Spleen (tissue), 11 donors: ENCODE data around the gene NMNAT3. TPM values are rescaled to one million over a fixed set of nuclear protein-coding genes. Genes with fewer than 3 reads are reported as not detected.

Source experiments
- DNase-seq: peaks from one replicate; pipeline ENCODE4 v3.0.0-alpha.2; 2020
- H3K27ac ChIP-seq, 8 donors: fragments of 200-600 bp; sonication (generic) in 7 of 8; 1 replicate in 4 of 8; 2 replicates in 4 of 8; pipeline versions ENCODE4 v1.5.0 to v1.8.0; 2016 to 2021; ENCODE audit warnings: inconsistent platforms in 4 of 8, mild to moderate bottlenecking in 4 of 8, moderate library complexity in 1 of 8
- H3K27me3 ChIP-seq, 7 donors: fragments of 200-600 bp; sonication (generic) in 6 of 7; replicated peaks in 1 of 7; 1 replicate in 4 of 7; 2 replicates in 3 of 7; pipeline versions ENCODE4 v1.5.0 to v1.8.0; 2016 to 2021; ENCODE audit warnings: inconsistent platforms in 3 of 7, mild to moderate bottlenecking in 1 of 7
- H3K36me3 ChIP-seq, 6 donors: fragments of 200-600 bp; sonication (generic) in 5 of 6; 1 replicate in 4 of 6; 2 replicates in 2 of 6; pipeline versions ENCODE4 v1.5.0 to v1.8.0; 2016 to 2021; ENCODE audit warnings: inconsistent platforms in 2 of 6
- H3K4me1 ChIP-seq, 6 donors: fragments of 200-600 bp; sonication (generic) in 5 of 6; 1 replicate in 3 of 6; 2 replicates in 3 of 6; pipeline versions ENCODE4 v1.5.0 to v1.8.0; 2016 to 2021; ENCODE audit warnings: inconsistent platforms in 3 of 6
- H3K4me3 ChIP-seq, 8 donors: fragments of 200-600 bp; sonication (generic) in 7 of 8; 1 replicate in 4 of 8; 2 replicates in 4 of 8; pipeline versions ENCODE4 v1.5.0 to v1.8.0; 2016 to 2021; ENCODE audit warnings: inconsistent platforms in 4 of 8, mild to moderate bottlenecking in 4 of 8, moderate library complexity in 2 of 8
- H3K9me3 ChIP-seq, 8 donors: fragments of 200-600 bp; sonication (generic) in 7 of 8; 1 replicate in 4 of 8; 2 replicates in 4 of 8; pipeline versions ENCODE4 v1.5.0 to v1.8.0; 2016 to 2021; ENCODE audit warnings: inconsistent platforms in 4 of 8
- POLR2A ChIP-seq, 3 donors: fragments of 450-650 bp; IDR thresholded peaks; one replicate each; pipeline ENCODE4 v1.5.1; 2017; ENCODE audit warnings: antibody characterized with exemption in 3 of 3, mild to moderate bottlenecking in 1 of 3
- POLR2AphosphoS5 ChIP-seq, 3 donors: sonication (generic); formaldehyde crosslinking; IDR thresholded peaks; one replicate each; pipeline ENCODE4 v1.5.1; 2017; ENCODE audit warnings: antibody characterized with exemption in 3 of 3
- WGBS, 5 donors: extraction: QIAGEN DNeasy Blood & Tissue Kit in 3 of 5; methylation state at CpG; one replicate each; pipeline versions ENCODE4 v1.1.5 to v1.1.7; 2013 to 2018; 5-methylcytosine and 5-hydroxymethylcytosine counted together
- intact Hi-C: fragments of 100-400 bp; cut with DNase I; formaldehyde crosslinking; loops from one replicate; pipeline ENCODE4 v1.15.0; 2023; ENCODE audit warnings: low total_unique reads
- polyA plus RNA-seq, 3 donors: library from polyadenylated mRNA; stranded (reverse); fragments of 200-250 nt; gene quantifications; one replicate each; pipeline ENCODE4 v1.2.1, GENCODE V29; 2013
- total RNA-seq, 7 donors: library from RNA; depleted of rRNA in 3 of 7; stranded (reverse); fragments of >200 nt in 3 of 7; fragmentation: NEBNext Ultra II Directional in 4 of 7; extraction: Animal tissue kit (Norgen Biotek cat#: 25700) in 4 of 7; gene quantifications; one replicate each; pipeline versions ENCODE4 v1.1.0 to v1.2.1, GENCODE V29; 2016 to 2021
- TF ChIP-seq, protein P1 (sequence below), 11 experiments: fragments of 200-600 bp in 7 of 11; fragments of 450-650 bp in 4 of 11; sonication (generic) in 4 of 11; IDR thresholded peaks in 8 of 11; conservative IDR thresholded peaks in 3 of 11; 1 replicate in 7 of 11; 2 replicates in 4 of 11; pipeline versions ENCODE4 v1.4.0 to v1.8.0; 2016 to 2021; ENCODE audit warnings: antibody characterized with exemption in 11 of 11, inconsistent platforms in 4 of 11, mild to moderate bottlenecking in 1 of 11
- donor health status: healthy with polysubstance abuse.
- donor health status: DM: no; HTN: no; CAD: no; lungs with moderate emphysema.
- donor health status: DM: no; HTN: no; CAD: no.
- donor health status: Bipolar disorder and iron deficiency.
- donor health status: healthy.
- donor health status: DM: no; HTN: no; CAD: no.
- donor health status: DM: yes; HTN: yes; CAD: no.

Gene NMNAT3
- total and polyA plus RNA-seq, 10 donors = 2.6 to 12.5 (median 7.0) TPM

DNA sequence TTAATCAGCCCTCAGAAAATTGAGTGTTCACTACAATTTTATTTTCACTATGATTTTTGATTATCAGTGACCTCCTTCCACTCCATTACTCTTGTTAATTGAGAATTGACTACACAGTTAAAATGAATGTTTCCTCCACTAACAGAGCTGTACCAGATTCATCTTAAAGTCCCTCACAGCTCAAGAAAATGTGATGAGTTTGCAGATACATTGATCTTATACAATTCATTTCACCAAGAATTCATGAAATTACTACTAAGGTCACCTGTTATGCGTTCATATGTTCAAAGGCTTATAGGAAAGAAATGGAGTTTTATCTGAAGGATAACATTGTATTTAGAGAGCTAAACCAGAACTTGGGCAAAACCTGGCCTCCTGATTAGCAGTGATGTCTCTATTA is 17.5 kb downstream of the NMNAT3 start:
- Histone ChIP-seq H3K4me1 (no peaks in the 10 kb centered on the region), H3K27ac (no peak overlapping the region), H3K27me3 (no peaks in the 10 kb centered on the region), H3K36me3 (no peaks in the 10 kb centered on the region), H3K4me3 (no peak overlapping the region), H3K9me3 (no peaks in the 10 kb centered on the region)
- DNase-seq = no peak
- 0 to 96% (median 55%) methylated on average over 1 of the region's 1 CpG for WGBS, 5 donors
- TF ChIP-seq, protein P1, sequence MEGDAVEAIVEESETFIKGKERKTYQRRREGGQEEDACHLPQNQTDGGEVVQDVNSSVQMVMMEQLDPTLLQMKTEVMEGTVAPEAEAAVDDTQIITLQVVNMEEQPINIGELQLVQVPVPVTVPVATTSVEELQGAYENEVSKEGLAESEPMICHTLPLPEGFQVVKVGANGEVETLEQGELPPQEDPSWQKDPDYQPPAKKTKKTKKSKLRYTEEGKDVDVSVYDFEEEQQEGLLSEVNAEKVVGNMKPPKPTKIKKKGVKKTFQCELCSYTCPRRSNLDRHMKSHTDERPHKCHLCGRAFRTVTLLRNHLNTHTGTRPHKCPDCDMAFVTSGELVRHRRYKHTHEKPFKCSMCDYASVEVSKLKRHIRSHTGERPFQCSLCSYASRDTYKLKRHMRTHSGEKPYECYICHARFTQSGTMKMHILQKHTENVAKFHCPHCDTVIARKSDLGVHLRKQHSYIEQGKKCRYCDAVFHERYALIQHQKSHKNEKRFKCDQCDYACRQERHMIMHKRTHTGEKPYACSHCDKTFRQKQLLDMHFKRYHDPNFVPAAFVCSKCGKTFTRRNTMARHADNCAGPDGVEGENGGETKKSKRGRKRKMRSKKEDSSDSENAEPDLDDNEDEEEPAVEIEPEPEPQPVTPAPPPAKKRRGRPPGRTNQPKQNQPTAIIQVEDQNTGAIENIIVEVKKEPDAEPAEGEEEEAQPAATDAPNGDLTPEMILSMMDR (IDR thresholded peaks at IDR 0.05 in 8 of 11, conservative IDR thresholded peaks at IDR 0.05 in 3 of 11) = no peak
- TF ChIP-seq POLR2A (IDR thresholded peaks at IDR 0.05) (no peak), POLR2AphosphoS5 (IDR thresholded peaks at IDR 0.05) (no peak)
- intact Hi-C loops = no loop called here

DNA sequence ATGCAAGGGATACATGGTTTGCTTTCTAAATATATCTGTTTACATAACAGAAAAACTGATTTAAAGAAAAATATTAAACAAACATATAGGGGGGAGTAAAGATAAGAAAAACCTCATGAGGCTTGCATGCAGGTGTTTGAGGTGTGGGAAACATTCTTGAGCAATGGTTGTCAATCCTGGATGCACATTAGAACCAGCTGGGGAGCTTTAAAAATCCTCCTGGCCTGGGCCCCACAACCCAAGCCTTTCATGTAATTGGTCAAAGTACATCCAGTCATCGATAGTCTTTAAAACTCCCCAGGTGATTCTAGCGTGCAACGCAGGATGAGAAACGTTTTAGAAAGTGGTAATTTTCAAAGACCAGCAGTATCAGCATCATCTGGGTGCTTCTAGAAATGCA is 18.3 kb downstream of the NMNAT3 start:
- no peak overlapping the region for H3K4me3 ChIP-seq

DNA sequence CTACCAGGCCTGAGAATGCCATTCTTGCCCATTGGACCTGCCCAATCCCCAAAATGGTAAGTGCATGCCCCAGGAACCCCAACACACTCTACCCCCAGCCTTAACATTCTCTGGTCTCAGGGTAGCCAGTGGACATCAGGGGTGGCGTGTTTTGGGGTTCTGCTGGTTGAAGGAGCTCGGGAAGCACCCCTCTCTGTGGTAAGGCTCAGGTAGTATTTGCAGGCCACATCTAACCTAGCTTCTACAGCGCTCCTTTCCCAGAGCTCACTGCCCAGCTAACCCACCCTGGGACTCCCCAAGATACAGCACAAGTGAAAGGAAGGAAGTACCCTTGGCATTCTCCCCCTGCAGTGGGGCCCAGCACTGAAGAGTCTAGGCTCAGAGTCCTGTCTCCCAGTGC is 19.8 kb downstream of the NMNAT3 start:
- 79 to 96% (median 89%) methylated on average over 3 of the region's 3 CpGs for WGBS, 5 donors
- no peak for DNase-seq
- no peak overlapping the region for H3K27ac ChIP-seq
- no peak overlapping the region for H3K4me3 ChIP-seq
- no peaks in the 10 kb centered on the region for H3K36me3 ChIP-seq
- intact Hi-C loops = no loop called here
- H3K9me3 ChIP-seq = no peaks in the 10 kb centered on the region
- TF ChIP-seq, protein P1 (IDR thresholded peaks at IDR 0.05 in 8 of 11, conservative IDR thresholded peaks at IDR 0.05 in 3 of 11) = no peak
- no peak for TF ChIP-seq POLR2AphosphoS5 (IDR thresholded peaks at IDR 0.05)
- no peak for TF ChIP-seq POLR2A (IDR thresholded peaks at IDR 0.05)
- no peaks in the 10 kb centered on the region for H3K4me1 ChIP-seq
- H3K27me3 ChIP-seq = no peaks in the 10 kb centered on the region

More for the DNA sequence above, 18.3 kb downstream of the NMNAT3 start:
- intact Hi-C loops = no loop called here
- H3K27ac ChIP-seq = no peak overlapping the region
- H3K4me1 ChIP-seq = no peaks in the 10 kb centered on the region
- no peak for DNase-seq
- no peaks in the 10 kb centered on the region for H3K36me3 ChIP-seq
- H3K9me3 ChIP-seq = no peaks in the 10 kb centered on the region
- TF ChIP-seq POLR2AphosphoS5 (IDR thresholded peaks at IDR 0.05) (no peak), POLR2A (IDR thresholded peaks at IDR 0.05) (no peak)
- TF ChIP-seq, protein P1 (IDR thresholded peaks at IDR 0.05 in 8 of 11, conservative IDR thresholded peaks at IDR 0.05 in 3 of 11) = no peak
- WGBS, 5 donors = 88 to 93% (median 90%) methylated on average over 4 of the region's 4 CpGs
- no peaks in the 10 kb centered on the region for H3K27me3 ChIP-seq

DNA sequence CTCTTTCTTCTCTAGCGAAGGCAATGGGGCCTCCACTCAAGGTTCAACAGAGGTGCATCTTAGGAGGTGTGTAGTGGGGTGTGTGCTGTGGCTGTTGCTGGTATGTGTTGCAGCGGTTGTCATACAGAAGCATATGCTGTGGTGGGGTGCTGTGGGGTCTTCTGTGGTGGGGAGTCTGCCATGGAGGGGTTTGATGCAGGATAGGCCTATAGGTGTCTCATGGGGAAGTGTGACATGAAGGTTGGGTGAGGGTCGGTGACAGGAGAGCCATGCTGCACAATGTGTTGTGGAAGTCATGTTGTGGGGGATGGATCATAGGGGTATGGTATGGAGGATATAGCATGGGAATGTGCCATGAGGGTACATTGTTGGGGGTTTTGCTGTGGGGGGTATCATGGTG is 20.3 kb downstream of the NMNAT3 start:
- TF ChIP-seq, protein P1 (IDR thresholded peaks at IDR 0.05 in 8 of 11, conservative IDR thresholded peaks at IDR 0.05 in 3 of 11) = no peak
- TF ChIP-seq POLR2AphosphoS5 (IDR thresholded peaks at IDR 0.05) (no peak), POLR2A (IDR thresholded peaks at IDR 0.05) (no peak)
- H3K27ac ChIP-seq = no peak overlapping the region
- intact Hi-C loops = no loop called here
- no peaks in the 10 kb centered on the region for H3K27me3 ChIP-seq
- 91 to 96% (median 94%) methylated on average over 3 of the region's 3 CpGs for WGBS, 5 donors
- no peak for DNase-seq
- no peaks in the 10 kb centered on the region for H3K36me3 ChIP-seq
- H3K9me3 ChIP-seq = no peaks in the 10 kb centered on the region
- H3K4me1 ChIP-seq = no peaks in the 10 kb centered on the region
- no peak overlapping the region for H3K4me3 ChIP-seq
